Thyroid gland (tissue), 4 donors: ENCODE measurements around the gene NKX2-3. TPM values are rescaled to one million over a fixed set of nuclear protein-coding genes. Genes with fewer than 3 reads are reported as not detected.

Experiments used
- DNase-seq, 2 donors: peaks; one replicate each; pipeline ENCODE4 v3.0.0-alpha.2; 2019
- H3K27ac ChIP-seq, 3 donors: fragments of 200-600 bp; sonication (generic); 1 replicate in 2 of 3; 2 replicates in 1 of 3; pipeline ENCODE4 v1.5.1; 2016 to 2019; ENCODE audit warnings: mild to moderate bottlenecking in 1 of 3, moderate library complexity in 1 of 3
- H3K27me3 ChIP-seq: fragments of 200-600 bp; sonication (generic); one replicate; pipeline ENCODE4 v1.5.1; 2019
- H3K36me3 ChIP-seq, 2 donors: fragments of 200-600 bp; sonication (generic); one replicate each; pipeline ENCODE4 v1.5.1; 2016 to 2019
- H3K4me1 ChIP-seq, 2 donors: fragments of 200-600 bp; sonication (generic); one replicate each; pipeline ENCODE4 v1.5.1; 2017 to 2019
- H3K4me3 ChIP-seq, 3 donors: fragments of 200-600 bp; sonication (generic); replicated peaks in 1 of 3; 1 replicate in 2 of 3; 2 replicates in 1 of 3; pipeline ENCODE4 v1.5.1; 2016; ENCODE audit warnings: mild to moderate bottlenecking in 1 of 3
- H3K9me3 ChIP-seq: fragments of 200-600 bp; sonication (generic); one replicate; pipeline ENCODE4 v1.5.1; 2017
- CTCF ChIP-seq, 6 experiments: fragments of 200-600 bp in 3 of 6; fragments of 450-650 bp in 3 of 6; sonication (generic) in 3 of 6; IDR thresholded peaks; one replicate each; pipeline ENCODE4 v1.5.1; 2016 to 2019; ENCODE audit warnings: antibody characterized with exemption in 6 of 6, mild to moderate bottlenecking in 2 of 6, inconsistent platforms in 1 of 6, moderate library complexity in 1 of 6
- POLR2A ChIP-seq, 2 donors: fragments of 450-650 bp; IDR thresholded peaks; one replicate each; pipeline ENCODE4 v1.6.1; 2017; ENCODE audit warnings: antibody characterized with exemption in 2 of 2, mild to moderate bottlenecking in 2 of 2, moderate library complexity in 1 of 2
- WGBS, 2 donors: methylation state at CpG; one replicate each; pipeline ENCODE4 v1.1.5; 2017; 5-methylcytosine and 5-hydroxymethylcytosine counted together
- intact Hi-C: fragments of 100-400 bp; cut with DNase I; formaldehyde crosslinking; loops from one replicate; pipeline ENCODE4 v1.15.1; 2023
- total RNA-seq, 4 donors: library from RNA; depleted of rRNA; stranded (reverse); fragments of >200 nt; gene quantifications; one replicate each; pipeline ENCODE4 v1.2.3, GENCODE V29; 2016

Gene NKX2-3
- total RNA-seq, 4 donors from 2014 or later: 3.3 TPM; not detected in 3

- Histone ChIP-seq H3K9me3 (no peaks in the 10 kb centered on the region), H3K4me1 (peaks cover 8 to 10% of the 10 kb centered on the region in 2 donors), H3K27me3 (peaks cover 45% of the 10 kb centered on the region), H3K27ac (no peak overlapping the region), H3K36me3 (no peaks in the 10 kb centered on the region), H3K4me3 (no peak overlapping the region)
- intact Hi-C loops: no loop called here
- no peak for DNase-seq
- no peak for TF ChIP-seq CTCF (IDR thresholded peaks at IDR 0.05)
- 28 to 32% methylated on average over 45 to 46 of the region's 46 CpGs for WGBS, 2 donors
Observed at GRCh38 chr10:99520847-99521764, 11.6 kb upstream of the NKX2-3 start.

GRCh38 chr10:99521765-99522469 is 10.8 kb upstream of the NKX2-3 start:
- Histone ChIP-seq H3K4me3 (no peak overlapping the region), H3K27me3 (peaks cover 53% of the 10 kb centered on the region), H3K9me3 (no peaks in the 10 kb centered on the region), H3K4me1 (peaks cover 8 to 10% of the 10 kb centered on the region in 2 donors), H3K36me3 (no peaks in the 10 kb centered on the region), H3K27ac (no peak overlapping the region)
- intact Hi-C loops: no loop called here
- WGBS, 2 donors: 21 to 30% methylated on average over 46 to 47 of the region's 51 CpGs
- DNase-seq: no peak
- TF ChIP-seq POLR2A (IDR thresholded peaks at IDR 0.05) (no peak), CTCF (IDR thresholded peaks at IDR 0.05) (no peak)

GRCh38 chr10:99522470-99523250 is 10.1 kb upstream of the NKX2-3 start:
- peaks cover 61% of the 10 kb centered on the region for H3K27me3 ChIP-seq
- 12 to 39% methylated on average over 14 to 34 of the region's 35 CpGs for WGBS, 2 donors
- no peak for DNase-seq
- TF ChIP-seq CTCF (IDR thresholded peaks at IDR 0.05) (no peak), POLR2A (IDR thresholded peaks at IDR 0.05) (no peak)
- no peak overlapping the region for H3K4me3 ChIP-seq
- intact Hi-C loops: no loop called here
- H3K4me1 ChIP-seq: peaks cover 8 to 10% of the 10 kb centered on the region in 2 donors
- no peaks in the 10 kb centered on the region for H3K36me3 ChIP-seq
- H3K27ac ChIP-seq: no peak overlapping the region
- H3K9me3 ChIP-seq: no peaks in the 10 kb centered on the region

- Histone ChIP-seq H3K36me3 (no peaks in the 10 kb centered on the region), H3K27ac (no peak overlapping the region), H3K4me3 (no peak overlapping the region), H3K4me1 (peaks cover 8 to 10% of the 10 kb centered on the region in 2 donors), H3K9me3 (no peaks in the 10 kb centered on the region), H3K27me3 (peaks cover 67% of the 10 kb centered on the region)
- intact Hi-C loops: no loop called here
- 2 to 3% methylated on average over 24 to 25 of the region's 25 CpGs for WGBS, 2 donors
- TF ChIP-seq POLR2A (IDR thresholded peaks at IDR 0.05): no peak
- TF ChIP-seq CTCF (IDR thresholded peaks at IDR 0.05): no peak
- DNase-seq: no peak
Observed at GRCh38 chr10:99523251-99523773, 9.4 kb upstream of the NKX2-3 start.
